ENCODE data around the gene KL.
A peak's percentile ranks its signal among the peaks of the same experiment; 100 is the strongest.

The KL gene

GRCh38 chr13:33108620-33109019 lies 92.4 kb downstream of the KL start:
- Histone ChIP-seq H3K27me3 (replicated peaks in 2 of 5; ENCODE audit: control insufficient read depth in 4 of 5, insufficient read depth in 5 of 5, low read length in 4 of 5) (no peaks in the 10 kb centered on the region), H3K9me3 (ENCODE audit: control extremely low read depth in 1 of 5, control insufficient read depth in 4 of 5, insufficient read depth in 2 of 5, low read depth in 1 of 5, low read length in 4 of 5) (no peaks in the 10 kb centered on the region), H3K4me1 (ENCODE audit: control extremely low read depth in 1 of 4, control insufficient read depth in 4 of 4, insufficient read depth in 4 of 4, low read length in 3 of 4) (peaks cover 0 to 6% (median 2%) of the 10 kb centered on the region in 4 experiments), H3K27ac (ENCODE audit: insufficient read depth in 1 of 2, low read depth in 1 of 2, low read length in 2 of 2, poor library complexity in 1 of 2, severe bottlenecking in 2 of 2) (no peak overlapping the region), H3K36me3 (ENCODE audit: control insufficient read depth in 4 of 4, insufficient read depth in 4 of 4, low read length in 3 of 4) (no peaks in the 10 kb centered on the region), H3K4me3 (ENCODE audit: control insufficient read depth in 1 of 7, extremely low read depth in 1 of 7, insufficient read depth in 4 of 7, low read depth in 2 of 7, low read length in 6 of 7) (no peak overlapping the region)
- ChIA-PET CTCF (no interaction called here), POLR2A (no interaction called here)
- DNase-seq = no peak
- 100% methylated on average over 3 of the region's 5 CpGs for WGBS (ENCODE audit: insufficient coverage)

GRCh38 chr13:33109271-33109697 lies 93.1 kb downstream of the KL start:
- Histone ChIP-seq H3K27me3 (replicated peaks in 2 of 5; ENCODE audit: control insufficient read depth in 4 of 5, insufficient read depth in 5 of 5, low read length in 4 of 5) (no peaks in the 10 kb centered on the region), H3K27ac (ENCODE audit: insufficient read depth in 1 of 2, low read depth in 1 of 2, low read length in 2 of 2, poor library complexity in 1 of 2, severe bottlenecking in 2 of 2) (no peak overlapping the region), H3K4me3 (ENCODE audit: control insufficient read depth in 1 of 7, extremely low read depth in 1 of 7, insufficient read depth in 4 of 7, low read depth in 2 of 7, low read length in 6 of 7) (no peak overlapping the region), H3K9me3 (ENCODE audit: control extremely low read depth in 1 of 5, control insufficient read depth in 4 of 5, insufficient read depth in 2 of 5, low read depth in 1 of 5, low read length in 4 of 5) (no peaks in the 10 kb centered on the region), H3K4me1 (ENCODE audit: control extremely low read depth in 1 of 4, control insufficient read depth in 4 of 4, insufficient read depth in 4 of 4, low read length in 3 of 4) (peaks cover 0 to 6% (median 2%) of the 10 kb centered on the region in 4 experiments), H3K36me3 (ENCODE audit: control insufficient read depth in 4 of 4, insufficient read depth in 4 of 4, low read length in 3 of 4) (no peaks in the 10 kb centered on the region)
- CTCF ChIA-PET = no interaction called here
- DNase-seq = no peak
- 92% methylated on average over 2 of the region's 2 CpGs for WGBS (ENCODE audit: insufficient coverage)
- POLR2A ChIA-PET = no interaction called here

GRCh38 chr13:33109801-33110200 lies 93.6 kb downstream of the KL start:
- Histone ChIP-seq H3K4me1 (ENCODE audit: control extremely low read depth in 1 of 4, control insufficient read depth in 4 of 4, insufficient read depth in 4 of 4, low read length in 3 of 4) (peaks cover 0 to 6% (median 2%) of the 10 kb centered on the region in 4 experiments), H3K9me3 (ENCODE audit: control extremely low read depth in 1 of 5, control insufficient read depth in 4 of 5, insufficient read depth in 2 of 5, low read depth in 1 of 5, low read length in 4 of 5) (no peaks in the 10 kb centered on the region), H3K27me3 (replicated peaks in 2 of 5; ENCODE audit: control insufficient read depth in 4 of 5, insufficient read depth in 5 of 5, low read length in 4 of 5) (no peaks in the 10 kb centered on the region), H3K36me3 (ENCODE audit: control insufficient read depth in 4 of 4, insufficient read depth in 4 of 4, low read length in 3 of 4) (no peaks in the 10 kb centered on the region), H3K4me3 (ENCODE audit: control insufficient read depth in 1 of 7, extremely low read depth in 1 of 7, insufficient read depth in 4 of 7, low read depth in 2 of 7, low read length in 6 of 7) (no peak overlapping the region), H3K27ac (ENCODE audit: insufficient read depth in 1 of 2, low read depth in 1 of 2, low read length in 2 of 2, poor library complexity in 1 of 2, severe bottlenecking in 2 of 2) (no peak overlapping the region)
- ChIA-PET POLR2A (no interaction called here), CTCF (no interaction called here)
- WGBS (ENCODE audit: insufficient coverage) = 85% methylated on average over 6 of the region's 10 CpGs
- no peak for DNase-seq

GRCh38 chr13:33110386-33110712 lies 94.1 kb downstream of the KL start:
- DNase-seq = no peak
- WGBS (ENCODE audit: insufficient coverage) = 100% methylated on average over 5 of the region's 5 CpGs
- ChIA-PET POLR2A (no interaction called here), CTCF (no interaction called here)
- no peaks in the 10 kb centered on the region for H3K36me3 ChIP-seq (ENCODE audit: control insufficient read depth in 4 of 4, insufficient read depth in 4 of 4, low read length in 3 of 4)
- H3K27me3 ChIP-seq (replicated peaks in 2 of 5; ENCODE audit: control insufficient read depth in 4 of 5, insufficient read depth in 5 of 5, low read length in 4 of 5) = no peaks in the 10 kb centered on the region
- no peaks in the 10 kb centered on the region for H3K9me3 ChIP-seq (ENCODE audit: control extremely low read depth in 1 of 5, control insufficient read depth in 4 of 5, insufficient read depth in 2 of 5, low read depth in 1 of 5, low read length in 4 of 5)
- H3K4me3 ChIP-seq (ENCODE audit: control insufficient read depth in 1 of 7, extremely low read depth in 1 of 7, insufficient read depth in 4 of 7, low read depth in 2 of 7, low read length in 6 of 7) = no peak overlapping the region
- H3K27ac ChIP-seq (ENCODE audit: insufficient read depth in 1 of 2, low read depth in 1 of 2, low read length in 2 of 2, poor library complexity in 1 of 2, severe bottlenecking in 2 of 2) = no peak overlapping the region
- H3K4me1 ChIP-seq (ENCODE audit: control extremely low read depth in 1 of 4, control insufficient read depth in 4 of 4, insufficient read depth in 4 of 4, low read length in 3 of 4) = peaks cover 0 to 5% (median under 1%) of the 10 kb centered on the region in 4 experiments

- no peak overlapping the region for H3K27ac ChIP-seq (ENCODE audit: insufficient read depth in 1 of 2, low read depth in 1 of 2, low read length in 2 of 2, poor library complexity in 1 of 2, severe bottlenecking in 2 of 2)
- CTCF ChIA-PET = no interaction called here
- POLR2A ChIA-PET = no interaction called here
- H3K4me1 ChIP-seq (ENCODE audit: control extremely low read depth in 1 of 4, control insufficient read depth in 4 of 4, insufficient read depth in 4 of 4, low read length in 3 of 4) = no peaks in the 10 kb centered on the region
- no peaks in the 10 kb centered on the region for H3K9me3 ChIP-seq (ENCODE audit: control extremely low read depth in 1 of 5, control insufficient read depth in 4 of 5, insufficient read depth in 2 of 5, low read depth in 1 of 5, low read length in 4 of 5)
- H3K36me3 ChIP-seq (ENCODE audit: control insufficient read depth in 4 of 4, insufficient read depth in 4 of 4, low read length in 3 of 4) = no peaks in the 10 kb centered on the region
- DNase-seq = peak in 1 of 3 donors; percentile 2
- 79% methylated on average over 14 of the region's 14 CpGs for WGBS (ENCODE audit: insufficient coverage)
- no peaks in the 10 kb centered on the region for H3K27me3 ChIP-seq (replicated peaks in 2 of 5; ENCODE audit: control insufficient read depth in 4 of 5, insufficient read depth in 5 of 5, low read length in 4 of 5)
- H3K4me3 ChIP-seq (ENCODE audit: control insufficient read depth in 1 of 7, extremely low read depth in 1 of 7, insufficient read depth in 4 of 7, low read depth in 2 of 7, low read length in 6 of 7) = no peak overlapping the region
Measured at GRCh38 chr13:33110713-33111413, 94.6 kb downstream of the KL start.

GRCh38 chr13:33111414-33112110 lies 95.3 kb downstream of the KL start:
- WGBS (ENCODE audit: insufficient coverage) = 97% methylated on average over 9 of the region's 9 CpGs
- POLR2A ChIA-PET = no interaction called here

GRCh38 chr13:33112766-33113165 lies 96.5 kb downstream of the KL start:
- POLR2A ChIA-PET = no interaction called here

More at GRCh38 chr13:33111414-33112110, 95.3 kb downstream of the KL start:
- H3K4me1 ChIP-seq (ENCODE audit: control extremely low read depth in 1 of 4, control insufficient read depth in 4 of 4, insufficient read depth in 4 of 4, low read length in 3 of 4) = no peaks in the 10 kb centered on the region
- H3K36me3 ChIP-seq (ENCODE audit: control insufficient read depth in 4 of 4, insufficient read depth in 4 of 4, low read length in 3 of 4) = no peaks in the 10 kb centered on the region
- H3K27ac ChIP-seq (ENCODE audit: insufficient read depth in 1 of 2, low read depth in 1 of 2, low read length in 2 of 2, poor library complexity in 1 of 2, severe bottlenecking in 2 of 2) = no peak overlapping the region
- DNase-seq = no peak
- H3K9me3 ChIP-seq (ENCODE audit: control extremely low read depth in 1 of 5, control insufficient read depth in 4 of 5, insufficient read depth in 2 of 5, low read depth in 1 of 5, low read length in 4 of 5) = no peaks in the 10 kb centered on the region
- no peak overlapping the region for H3K4me3 ChIP-seq (ENCODE audit: control insufficient read depth in 1 of 7, extremely low read depth in 1 of 7, insufficient read depth in 4 of 7, low read depth in 2 of 7, low read length in 6 of 7)
- no peaks in the 10 kb centered on the region for H3K27me3 ChIP-seq (replicated peaks in 2 of 5; ENCODE audit: control insufficient read depth in 4 of 5, insufficient read depth in 5 of 5, low read length in 4 of 5)
- CTCF ChIA-PET = interaction anchor here (0.6 kb wide), 1 partner anchor 443 kb away, joined by 3 read pairs; no protein-coding TSS in a partner anchor

More at GRCh38 chr13:33112766-33113165, 96.5 kb downstream of the KL start:
- WGBS (ENCODE audit: insufficient coverage) = 99% methylated on average over 10 of the region's 12 CpGs
- CTCF ChIA-PET = no interaction called here
- Histone ChIP-seq H3K36me3 (ENCODE audit: control insufficient read depth in 4 of 4, insufficient read depth in 4 of 4, low read length in 3 of 4) (peaks cover 0 to under 1% (median 0%) of the 10 kb centered on the region in 4 experiments), H3K27me3 (replicated peaks in 2 of 5; ENCODE audit: control insufficient read depth in 4 of 5, insufficient read depth in 5 of 5, low read length in 4 of 5) (no peaks in the 10 kb centered on the region), H3K4me1 (ENCODE audit: control extremely low read depth in 1 of 4, control insufficient read depth in 4 of 4, insufficient read depth in 4 of 4, low read length in 3 of 4) (no peaks in the 10 kb centered on the region), H3K27ac (ENCODE audit: insufficient read depth in 1 of 2, low read depth in 1 of 2, low read length in 2 of 2, poor library complexity in 1 of 2, severe bottlenecking in 2 of 2) (no peak overlapping the region), H3K4me3 (ENCODE audit: control insufficient read depth in 1 of 7, extremely low read depth in 1 of 7, insufficient read depth in 4 of 7, low read depth in 2 of 7, low read length in 6 of 7) (no peak overlapping the region), H3K9me3 (ENCODE audit: control extremely low read depth in 1 of 5, control insufficient read depth in 4 of 5, insufficient read depth in 2 of 5, low read depth in 1 of 5, low read length in 4 of 5) (no peaks in the 10 kb centered on the region)
- no peak for DNase-seq

All from common myeloid progenitor, CD34-positive (primary cell).